ENCODE results near the gene CALR3. TPM values are rescaled to one million over a fixed set of nuclear protein-coding genes. Genes with fewer than 3 reads are reported as not detected.
"Not testable (repeated sequence)": the region's sequence is repeated elsewhere in the genome, so short reads cannot be mapped to it uniquely, and the experiment has no call there.

CALR3 gene
- total RNA-seq, 2 donors from 2014 or later: 0.91 to 10.1 TPM

GRCh38 chr19:16473875-16474392 lies 22.0 kb downstream of the CALR3 start:
- Histone ChIP-seq H3K27me3 (replicated peaks; ENCODE audit: insufficient read depth) (no peaks in the 10 kb centered on the region), H3K36me3 (no peaks in the 10 kb centered on the region), H3K27ac (no peak overlapping the region), H3K4me1 (replicated peaks) (peaks cover 4% of the 10 kb centered on the region), H3K4me3 (no peak overlapping the region), H3K9me3 (no peaks in the 10 kb centered on the region)
- peak; percentile 71 for TF ChIP-seq POLR2AphosphoS5 (IDR thresholded peaks at IDR 0.05)
- TF ChIP-seq, protein P1, sequence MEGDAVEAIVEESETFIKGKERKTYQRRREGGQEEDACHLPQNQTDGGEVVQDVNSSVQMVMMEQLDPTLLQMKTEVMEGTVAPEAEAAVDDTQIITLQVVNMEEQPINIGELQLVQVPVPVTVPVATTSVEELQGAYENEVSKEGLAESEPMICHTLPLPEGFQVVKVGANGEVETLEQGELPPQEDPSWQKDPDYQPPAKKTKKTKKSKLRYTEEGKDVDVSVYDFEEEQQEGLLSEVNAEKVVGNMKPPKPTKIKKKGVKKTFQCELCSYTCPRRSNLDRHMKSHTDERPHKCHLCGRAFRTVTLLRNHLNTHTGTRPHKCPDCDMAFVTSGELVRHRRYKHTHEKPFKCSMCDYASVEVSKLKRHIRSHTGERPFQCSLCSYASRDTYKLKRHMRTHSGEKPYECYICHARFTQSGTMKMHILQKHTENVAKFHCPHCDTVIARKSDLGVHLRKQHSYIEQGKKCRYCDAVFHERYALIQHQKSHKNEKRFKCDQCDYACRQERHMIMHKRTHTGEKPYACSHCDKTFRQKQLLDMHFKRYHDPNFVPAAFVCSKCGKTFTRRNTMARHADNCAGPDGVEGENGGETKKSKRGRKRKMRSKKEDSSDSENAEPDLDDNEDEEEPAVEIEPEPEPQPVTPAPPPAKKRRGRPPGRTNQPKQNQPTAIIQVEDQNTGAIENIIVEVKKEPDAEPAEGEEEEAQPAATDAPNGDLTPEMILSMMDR (IDR thresholded peaks at IDR 0.05): no peak
- DNase-seq (ENCODE audit: low spot score): peak; percentile 56
- intact Hi-C loops (cut with DNase I): no loop called here
- 40% methylated on average over 13 of the region's 13 CpGs for WGBS

DNA sequence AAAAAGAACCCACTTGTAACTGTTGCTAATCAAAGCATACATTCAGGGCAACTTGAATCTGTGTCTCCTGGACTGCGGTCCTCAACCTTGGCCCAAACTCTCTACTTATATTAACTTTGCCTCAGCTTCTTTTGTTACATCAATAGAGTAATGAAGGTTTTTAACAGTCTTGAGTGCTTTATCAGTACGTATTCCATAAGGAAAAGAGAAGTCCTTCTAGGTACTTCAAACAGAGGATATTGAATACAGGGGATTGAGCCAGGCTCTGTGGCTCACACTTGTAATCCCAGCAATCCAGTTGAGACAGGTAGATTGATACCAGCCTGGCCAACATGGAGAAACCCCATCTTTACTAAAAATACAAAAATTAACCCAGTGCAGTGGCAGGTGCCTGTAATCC lies 23.0 kb downstream of the CALR3 start:
- 96% methylated on average over 2 of the region's 2 CpGs for WGBS
- TF ChIP-seq, protein P1 (IDR thresholded peaks at IDR 0.05): no peak
- TF ChIP-seq POLR2A (IDR thresholded peaks at IDR 0.05): no peak

DNA sequence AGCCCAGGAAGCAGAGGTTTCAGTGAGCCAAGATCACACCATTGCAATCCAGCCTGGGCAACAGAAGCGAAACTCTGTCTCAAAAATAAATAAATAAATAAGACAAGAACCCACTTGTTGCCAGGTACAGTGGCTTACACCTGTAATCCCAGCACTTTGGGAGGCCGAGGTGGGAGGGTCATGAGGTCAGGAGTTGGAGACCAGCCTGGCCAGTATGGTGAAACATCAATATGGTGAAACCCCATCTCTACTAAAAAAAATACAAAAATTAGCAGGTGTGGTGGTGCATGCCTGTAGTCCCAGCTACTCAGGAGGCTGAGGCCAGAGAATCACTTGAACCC lies 23.4 kb downstream of the CALR3 start:
- H3K36me3 ChIP-seq; H3K4me1 ChIP-seq (replicated peaks); H3K9me3 ChIP-seq; intact Hi-C loops (cut with DNase I); H3K27me3 ChIP-seq (replicated peaks; ENCODE audit: insufficient read depth); DNase-seq (ENCODE audit: low spot score): not testable (repeated sequence)
- Histone ChIP-seq H3K4me3 (peak overlapping the region; percentile 78 to 97), H3K27ac (peak overlapping the region; percentile 87 to 92)
- WGBS: 69% methylated on average over 2 of the region's 2 CpGs

More for the DNA sequence above, 23.0 kb downstream of the CALR3 start:
- H3K4me3 ChIP-seq: no peak overlapping the region
- H3K9me3 ChIP-seq: no peaks in the 10 kb centered on the region
- H3K4me1 ChIP-seq (replicated peaks): peaks cover 4% of the 10 kb centered on the region
- no peaks in the 10 kb centered on the region for H3K36me3 ChIP-seq
- intact Hi-C loops (cut with DNase I): no loop called here
- no peak overlapping the region for H3K27ac ChIP-seq
- no peak for DNase-seq (ENCODE audit: low spot score)
- no peaks in the 10 kb centered on the region for H3K27me3 ChIP-seq (replicated peaks; ENCODE audit: insufficient read depth)

- Histone ChIP-seq H3K9me3 (no peaks in the 10 kb centered on the region), H3K27me3 (replicated peaks; ENCODE audit: insufficient read depth) (no peaks in the 10 kb centered on the region), H3K4me3 (peak overlapping the region; percentile 78 to 97), H3K36me3 (no peaks in the 10 kb centered on the region), H3K4me1 (replicated peaks) (peaks cover 4% of the 10 kb centered on the region), H3K27ac (peak overlapping the region; percentile 61 to 87)
- no peak for DNase-seq (ENCODE audit: low spot score)
- WGBS: under 1% methylated on average over 37 of the region's 67 CpGs
- intact Hi-C loops (cut with DNase I): no loop called here
- TF ChIP-seq POLR2A (IDR thresholded peaks at IDR 0.05): no peak
- no peak for TF ChIP-seq POLR2AphosphoS5 (IDR thresholded peaks at IDR 0.05)
- TF ChIP-seq, protein P1 (IDR thresholded peaks at IDR 0.05): no peak
These were observed 24.8 kb downstream of the CALR3 start for GRCh38 chr19:16470911-16471811.

DNA sequence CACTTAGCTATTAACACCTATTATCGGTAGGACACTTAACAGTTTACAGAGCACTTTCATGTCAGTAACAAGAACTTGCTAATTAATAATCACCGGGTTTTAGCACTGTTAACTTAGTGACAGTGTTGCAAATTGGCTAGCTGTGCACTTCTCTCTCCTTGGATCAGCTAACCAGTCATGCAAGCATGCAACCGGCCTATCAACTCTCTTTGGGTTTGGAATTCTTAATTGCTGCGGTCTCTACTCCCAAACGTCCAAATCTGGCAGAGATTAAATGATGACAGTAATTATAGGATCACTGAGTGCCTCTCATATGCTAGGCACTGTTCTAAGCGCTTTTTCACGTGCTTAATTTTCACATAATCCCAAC lies 25.4 kb downstream of the CALR3 start:
- Histone ChIP-seq H3K4me1 (replicated peaks) (peaks cover 4% of the 10 kb centered on the region), H3K9me3 (no peaks in the 10 kb centered on the region), H3K27me3 (replicated peaks; ENCODE audit: insufficient read depth) (no peaks in the 10 kb centered on the region), H3K4me3 (peak overlapping the region; percentile 78 to 97), H3K27ac (peak overlapping the region in 1 of 2 donors; percentile 87), H3K36me3 (no peaks in the 10 kb centered on the region)
- intact Hi-C loops (cut with DNase I): no loop called here
- TF ChIP-seq POLR2AphosphoS5 (IDR thresholded peaks at IDR 0.05) (no peak), POLR2A (IDR thresholded peaks at IDR 0.05) (no peak)
- TF ChIP-seq, protein P1 (IDR thresholded peaks at IDR 0.05): no peak
- WGBS: 12% methylated on average over 7 of the region's 7 CpGs
- DNase-seq (ENCODE audit: low spot score): no peak
